Body of pancreas (tissue), 4 donors: ENCODE measurements around the gene OPA3.

Source experiments
- CTCF ChIP-seq, 7 experiments: fragments of 450-650 bp in 4 of 7; fragments of 200-600 bp in 3 of 7; sonication (generic) in 3 of 7; IDR thresholded peaks; one replicate each; pipeline ENCODE4 v1.5.1; 2016 to 2019; ENCODE audit warnings: antibody characterized with exemption in 7 of 7
- POLR2A ChIP-seq, 3 donors: fragments of 450-650 bp; IDR thresholded peaks; one replicate each; pipeline ENCODE4 v1.6.1; 2016; ENCODE audit warnings: antibody characterized with exemption in 3 of 3, mild to moderate bottlenecking in 2 of 3

- TF ChIP-seq CTCF (IDR thresholded peaks at IDR 0.05) (no peak), POLR2A (IDR thresholded peaks at IDR 0.05) (no peak)
Measured at GRCh38 chr19:45547965-45548609, 36.5 kb downstream of the OPA3 start.
